HG03520 (cell line): ENCODE data around the gene FBXW11.
A peak's percentile ranks its signal among the peaks of the same experiment; 100 is the strongest.
"Not testable (repeated sequence)": the region's sequence is repeated elsewhere in the genome, so short reads cannot be mapped to it uniquely, and the experiment has no call there.

Source experiments
- ATAC-seq: cut with Tn5 transposase; IDR thresholded peaks from one replicate; pipeline ENCODE4 v1.9.1; 2021; ENCODE audit warnings: mild to moderate bottlenecking, moderate library complexity; ENCODE audit not compliant: unreplicated experiment

The FBXW11 gene

DNA sequence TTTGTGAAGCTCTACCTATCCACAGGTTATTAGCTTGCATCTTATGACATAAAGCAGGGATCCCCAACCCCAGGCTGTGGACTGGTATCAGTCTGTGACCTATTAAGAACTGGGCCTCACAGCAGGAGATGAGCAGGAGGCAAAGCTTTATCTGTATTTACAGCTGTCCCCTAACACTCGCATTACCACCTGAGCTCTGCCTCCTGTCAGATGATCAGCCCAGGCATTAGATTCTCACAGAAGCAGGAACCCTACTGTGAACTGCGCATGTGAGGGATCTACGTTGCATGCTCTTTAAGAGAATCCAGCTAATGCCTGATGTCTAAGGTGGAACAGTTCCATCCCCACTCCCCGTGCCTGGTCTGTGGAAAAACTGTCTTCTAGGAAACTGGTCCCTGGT is 19.7 kb downstream of the FBXW11 start:
- no peak for ATAC-seq

DNA sequence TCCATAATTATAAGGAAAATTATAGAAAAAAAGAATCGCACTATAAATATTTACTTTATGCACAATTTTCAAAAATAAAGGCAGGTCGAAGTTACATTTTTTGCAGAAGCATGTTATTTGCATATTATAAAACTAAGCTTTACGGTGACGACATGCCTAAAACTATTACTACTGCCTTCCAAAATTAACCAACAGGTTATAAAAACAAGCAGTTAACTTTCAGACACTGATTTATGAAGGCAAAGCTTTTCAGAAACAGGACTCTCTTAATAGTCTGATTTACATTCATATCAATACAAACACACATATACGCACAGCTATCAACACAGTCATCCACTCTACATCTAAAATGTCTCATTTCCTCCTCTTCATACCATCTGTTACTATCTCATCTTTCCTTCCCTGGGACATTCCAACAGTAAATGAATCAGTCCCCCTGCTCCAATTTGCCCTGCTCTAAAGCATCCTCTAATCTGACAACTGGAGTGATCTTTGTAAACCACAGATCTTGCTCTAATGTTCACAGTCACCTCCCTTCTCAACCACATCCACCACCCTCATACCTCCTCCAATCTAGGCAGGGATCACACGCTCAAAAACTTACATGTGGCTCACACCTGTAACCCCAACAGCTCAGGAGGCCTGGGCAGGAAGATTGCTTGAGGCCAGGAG is 21.6 kb downstream of the FBXW11 start:
- no peak for ATAC-seq

DNA sequence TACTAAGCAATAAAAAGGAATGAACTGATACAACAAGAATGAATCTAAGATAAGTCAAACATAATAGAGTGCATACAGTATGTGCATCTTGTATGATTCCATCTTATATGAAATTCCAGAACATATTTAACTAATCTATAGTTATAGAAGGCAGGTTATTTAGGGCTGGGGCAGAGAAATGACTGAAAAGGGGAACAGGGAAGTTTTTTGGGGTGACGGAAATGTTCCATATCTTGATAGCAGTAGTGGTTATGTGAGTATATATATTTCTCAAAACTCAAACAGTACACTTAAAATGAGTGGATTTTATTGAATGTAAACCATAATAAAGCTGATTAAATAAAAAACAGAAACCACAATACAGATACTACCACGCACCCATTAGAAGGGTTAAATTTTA is 24.6 kb downstream of the FBXW11 start:
- ATAC-seq, result no peak

DNA sequence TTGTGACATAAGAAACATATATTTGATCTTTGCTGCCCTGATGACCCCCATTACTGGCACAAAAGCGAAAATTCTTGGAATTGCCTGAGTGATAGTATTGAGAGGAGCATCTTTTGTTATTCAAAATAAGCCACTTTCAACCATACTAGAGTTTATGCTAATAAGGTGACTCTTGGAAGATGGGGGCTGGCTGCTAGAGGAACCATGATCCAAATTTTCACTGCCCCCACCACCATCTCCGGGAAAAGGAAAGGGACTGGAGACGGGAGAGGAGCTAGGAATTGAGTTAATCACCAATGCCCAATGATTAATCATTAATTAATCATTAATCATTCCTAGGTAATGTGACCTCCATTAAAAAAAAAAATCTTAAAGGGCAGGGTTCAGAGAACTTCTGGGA is 25.6 kb downstream of the FBXW11 start:
- ATAC-seq, result no peak

DNA sequence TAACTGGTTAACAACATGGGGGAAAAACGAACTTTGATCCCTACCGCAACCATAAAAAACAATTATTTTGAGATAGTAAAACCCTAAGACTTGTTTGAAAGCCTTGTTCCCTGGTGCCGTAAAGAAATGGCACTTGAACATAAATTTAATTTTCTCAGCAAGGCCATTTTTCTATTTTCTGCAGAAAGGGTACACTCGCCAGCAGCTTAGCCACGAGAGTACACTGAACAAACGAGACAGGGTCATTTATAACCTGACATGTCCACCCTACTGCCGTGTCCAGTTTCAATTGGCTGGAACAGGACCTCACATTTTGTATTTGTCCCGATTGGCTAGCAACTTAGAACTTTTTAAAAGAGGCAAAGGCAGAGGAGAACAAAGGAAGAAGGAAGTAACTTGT is 26.8 kb downstream of the FBXW11 start:
- no peak for ATAC-seq

DNA sequence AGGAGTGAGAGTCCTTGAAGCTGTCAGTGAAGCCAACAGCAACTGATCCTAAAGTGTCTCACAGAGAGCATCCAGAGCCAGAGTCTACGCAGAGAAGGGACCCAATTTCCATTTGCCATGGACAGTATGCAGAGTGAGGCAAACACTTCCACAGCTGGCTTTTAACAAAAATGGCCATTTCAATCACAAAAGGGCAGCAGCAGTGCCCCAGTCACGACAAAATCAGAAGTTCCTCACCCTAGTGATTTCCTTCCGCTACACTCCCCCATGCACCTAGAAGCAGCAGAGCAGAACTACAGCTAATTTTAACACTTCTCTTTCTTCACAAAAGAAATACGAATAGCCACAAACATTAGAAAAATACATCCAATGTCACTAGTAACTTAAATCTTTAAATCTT is 27.9 kb downstream of the FBXW11 start:
- no peak for ATAC-seq

DNA sequence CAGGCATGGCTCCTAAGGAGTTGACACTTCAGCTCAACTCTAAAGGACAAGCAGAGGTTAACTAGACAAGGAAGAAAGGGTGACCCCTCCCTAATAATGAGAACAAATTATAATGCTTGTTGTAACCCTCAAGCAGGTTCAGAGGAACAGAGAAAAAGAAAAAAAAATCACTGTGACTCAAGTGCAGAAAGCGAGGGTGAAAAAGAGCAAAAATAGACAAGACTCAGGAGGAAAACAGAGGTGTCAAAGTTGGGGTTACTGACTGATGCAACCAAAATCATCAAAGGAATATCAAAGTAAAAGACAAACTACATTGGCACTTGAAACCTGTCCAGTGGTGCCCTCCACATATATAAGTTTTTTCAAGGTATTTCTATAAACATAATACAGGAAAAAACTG is 28.4 kb downstream of the FBXW11 start:
- ATAC-seq, result no peak

DNA sequence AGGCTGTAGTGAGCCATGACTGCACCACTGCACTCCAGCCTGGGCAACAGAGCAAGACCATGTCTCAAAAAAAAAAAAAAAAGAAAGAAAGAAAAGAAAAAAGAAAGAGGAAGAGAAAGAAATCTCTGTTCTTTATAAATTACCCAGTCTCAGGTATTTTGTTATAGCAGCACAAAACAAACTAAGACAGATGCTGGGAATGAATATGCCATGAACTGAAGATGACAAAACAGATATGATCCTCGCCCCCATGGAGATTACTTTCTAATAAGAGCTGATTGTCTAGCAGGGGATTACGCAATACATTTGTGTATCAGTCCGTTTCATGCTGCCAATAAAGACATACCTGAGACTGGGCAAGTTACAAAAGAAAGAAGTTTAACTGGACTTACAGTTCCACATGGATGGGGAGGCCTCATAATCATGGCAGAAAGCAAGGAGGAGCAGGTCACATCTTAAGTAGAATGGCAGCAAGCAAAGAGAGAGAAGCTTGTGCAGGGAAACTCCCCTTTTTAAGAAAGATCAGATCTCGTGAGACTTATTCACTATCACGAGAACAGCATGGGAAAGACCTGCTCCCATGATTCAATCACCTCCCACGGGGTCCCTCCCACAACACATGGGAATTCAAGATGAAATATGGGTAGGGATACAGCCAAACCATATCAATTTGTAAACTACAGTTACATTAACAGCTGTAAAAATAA is 29.0 kb downstream of the FBXW11 start:
- not testable (repeated sequence) for ATAC-seq

DNA sequence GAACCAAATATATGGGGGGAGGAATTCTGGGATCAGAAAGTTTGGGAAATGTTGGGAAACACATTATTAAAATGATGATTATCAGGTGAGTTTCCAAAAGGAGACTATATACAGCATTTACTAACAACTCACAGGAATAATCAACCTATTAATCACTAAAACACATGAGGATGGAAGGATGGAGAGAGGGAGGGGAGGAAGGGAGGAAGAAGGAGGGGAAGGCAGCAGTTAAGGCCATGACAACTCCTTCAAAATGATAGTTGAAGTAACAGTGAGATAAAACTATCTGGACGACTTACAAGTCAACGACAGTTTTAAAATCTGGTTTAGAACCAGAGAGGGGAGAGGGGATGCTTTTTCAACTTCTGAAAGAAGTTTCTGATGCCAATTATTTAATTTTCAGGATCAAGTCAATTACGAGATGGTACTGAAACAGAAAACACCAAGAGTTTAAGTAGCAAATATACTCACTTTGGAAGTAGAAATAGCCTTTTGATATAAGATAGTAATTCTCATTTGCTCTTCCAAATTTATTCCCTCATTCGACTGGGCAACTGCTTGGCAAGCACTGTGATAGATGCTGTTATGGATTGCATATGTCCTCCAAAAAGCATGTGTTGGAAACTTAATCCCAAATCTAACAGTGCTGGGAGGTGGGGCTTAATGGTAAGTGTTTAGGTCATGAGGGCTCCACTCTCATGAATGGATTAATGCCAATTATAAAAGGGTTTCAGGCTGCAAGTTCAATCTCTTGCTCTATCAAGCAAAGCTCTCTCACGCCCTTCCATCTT is 30.4 kb downstream of the FBXW11 start:
- no peak for ATAC-seq

DNA sequence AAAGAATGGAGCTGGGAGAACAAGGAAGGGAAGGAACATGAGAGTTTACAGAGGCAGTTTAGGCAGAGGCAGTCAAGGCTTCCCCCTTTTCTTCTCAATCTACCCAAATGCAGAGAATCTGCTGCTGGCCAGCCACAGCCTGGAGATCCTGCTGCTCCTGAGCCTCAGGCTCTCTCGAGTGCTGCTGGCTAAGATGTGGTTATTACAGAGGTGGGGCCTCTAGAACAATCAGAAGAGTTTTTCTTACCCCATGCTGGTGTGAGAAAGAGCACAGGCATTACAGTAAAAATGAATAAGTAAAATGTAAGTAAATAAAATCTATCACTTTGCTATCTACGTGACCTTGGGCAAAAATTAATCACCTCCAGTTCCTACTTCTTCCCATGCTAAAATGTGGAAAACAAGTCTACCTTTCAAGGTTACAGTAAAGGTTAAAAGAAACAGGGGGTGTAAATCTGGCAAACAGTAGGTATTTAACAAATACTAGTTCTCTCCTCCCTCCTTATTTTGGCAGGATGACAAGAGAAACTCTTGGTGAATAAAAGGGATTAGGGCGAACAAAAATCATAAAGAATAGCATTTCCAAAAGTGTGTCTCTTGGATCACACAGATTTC is 31.1 kb downstream of the FBXW11 start:
- no peak for ATAC-seq

DNA sequence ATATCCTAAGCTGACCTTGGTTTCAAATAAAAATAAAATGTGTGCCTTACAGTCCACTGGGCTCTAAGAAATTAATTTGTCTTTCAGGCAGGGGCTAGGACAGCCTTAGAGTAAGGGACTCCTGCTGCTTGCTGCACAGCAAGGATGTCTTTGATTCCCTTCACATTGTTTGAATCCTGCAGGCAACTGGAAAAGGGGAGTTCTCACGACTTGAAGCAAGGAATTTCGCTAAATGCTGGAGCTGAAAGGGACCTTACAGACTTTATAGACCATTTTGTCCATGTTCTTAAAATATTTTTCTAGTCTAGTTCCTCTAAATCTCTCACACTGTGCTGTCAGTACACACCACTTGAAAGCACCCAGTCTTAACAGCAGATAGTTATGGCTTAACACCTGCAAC is 35.6 kb downstream of the FBXW11 start:
- no peak for ATAC-seq

DNA sequence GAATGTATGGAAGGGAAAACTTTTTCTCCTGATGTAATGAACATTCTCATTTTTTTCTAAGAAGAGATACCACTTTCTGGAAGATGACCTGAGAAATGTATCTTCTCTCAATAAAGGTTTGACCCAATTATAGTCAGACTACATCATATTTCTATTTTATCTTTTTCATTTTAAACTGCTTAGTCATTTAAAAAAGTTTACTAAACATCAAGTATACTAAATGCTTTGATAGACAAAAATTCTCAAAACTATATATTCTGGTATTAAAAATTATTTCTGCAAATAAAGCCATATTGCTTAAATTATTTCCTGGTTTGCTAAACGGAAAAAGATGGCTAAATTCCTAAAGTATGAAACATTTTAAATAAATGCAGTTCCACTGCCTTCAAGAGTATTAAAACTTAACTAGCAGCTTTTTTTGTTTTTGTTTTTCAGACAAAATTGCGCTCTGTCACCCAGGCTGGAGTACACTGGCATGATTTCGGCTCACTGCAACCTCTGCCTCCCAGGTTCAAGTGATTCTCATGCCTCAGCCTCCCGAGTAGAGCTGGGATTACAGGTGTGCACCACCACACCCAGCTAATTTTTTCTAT is 37.1 kb downstream of the FBXW11 start:
- no peak for ATAC-seq

DNA sequence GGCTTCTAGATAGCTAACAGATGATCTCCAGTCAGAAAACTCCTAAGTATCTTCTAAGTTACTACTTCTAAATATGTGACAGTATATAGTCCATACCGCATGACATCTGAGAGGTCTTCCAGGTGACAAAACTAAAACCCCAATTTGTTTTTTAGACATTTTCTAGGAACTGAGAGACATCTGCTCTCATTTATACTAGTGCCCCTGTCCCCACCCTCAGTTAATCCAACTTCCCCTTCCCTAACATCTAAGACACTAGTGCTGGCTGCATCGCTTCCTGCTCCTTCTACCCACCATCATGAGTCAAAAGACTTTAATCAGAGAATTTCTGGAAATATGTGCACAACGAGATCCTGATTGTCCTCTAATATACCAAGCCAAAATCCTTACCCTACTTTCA is 37.9 kb downstream of the FBXW11 start:
- ATAC-seq, result no peak

DNA sequence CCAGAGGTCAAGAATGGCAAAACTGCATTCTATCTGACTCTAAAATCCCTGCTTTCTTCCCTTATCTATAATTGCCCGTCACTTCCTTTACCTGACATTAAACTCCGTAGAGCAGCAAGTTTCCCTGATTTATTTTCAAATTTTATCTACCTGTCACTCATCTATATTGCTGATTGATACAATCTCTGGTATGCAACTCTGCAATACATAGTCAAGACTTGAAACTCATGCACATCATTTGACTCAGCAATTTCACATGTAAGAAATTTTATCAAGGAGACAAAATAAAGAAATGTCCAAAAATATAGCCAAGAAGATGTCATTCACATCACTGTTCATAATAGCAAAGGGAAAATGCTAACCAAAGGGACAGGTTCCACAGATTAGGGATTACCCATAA is 39.5 kb downstream of the FBXW11 start:
- no peak for ATAC-seq

DNA sequence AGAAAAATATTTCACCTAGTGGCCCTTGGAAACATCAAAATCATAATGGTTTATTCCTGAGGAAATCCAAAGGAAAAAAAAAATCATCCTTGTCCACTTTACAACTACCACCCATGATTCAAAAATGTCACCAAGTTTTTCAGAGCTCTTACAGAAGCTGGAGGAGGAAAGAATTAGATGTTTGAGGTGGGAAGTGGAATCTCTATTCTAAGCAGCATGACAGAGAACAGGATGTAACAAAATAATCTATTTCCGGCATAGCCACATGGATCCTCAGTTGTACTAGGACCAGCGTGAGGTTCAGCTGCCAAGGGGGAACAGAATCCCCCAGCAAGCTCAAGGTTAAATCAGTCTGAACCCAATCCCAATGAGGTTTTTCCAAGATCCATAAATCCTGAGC is 40.2 kb downstream of the FBXW11 start:
- no peak for ATAC-seq

DNA sequence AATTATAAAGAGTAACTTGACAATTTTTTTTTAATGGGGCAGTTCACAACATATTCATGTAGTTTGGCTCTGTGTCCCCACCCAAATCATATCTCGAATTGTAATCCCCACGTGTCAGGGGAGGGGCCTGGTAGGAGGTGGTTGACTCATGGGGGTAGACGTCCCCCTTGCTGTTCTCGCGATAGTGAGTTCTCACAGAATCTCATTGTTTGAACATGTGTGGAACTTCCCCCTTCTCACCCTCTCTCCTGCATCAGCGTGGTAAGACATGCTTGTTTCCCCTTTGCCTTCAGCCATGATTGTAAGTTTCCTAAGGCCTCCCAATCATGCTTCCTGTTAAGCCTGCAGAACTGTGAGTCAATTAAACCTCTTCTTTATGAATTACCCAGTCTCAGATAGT is 40.7 kb downstream of the FBXW11 start:
- ATAC-seq, result no peak

DNA sequence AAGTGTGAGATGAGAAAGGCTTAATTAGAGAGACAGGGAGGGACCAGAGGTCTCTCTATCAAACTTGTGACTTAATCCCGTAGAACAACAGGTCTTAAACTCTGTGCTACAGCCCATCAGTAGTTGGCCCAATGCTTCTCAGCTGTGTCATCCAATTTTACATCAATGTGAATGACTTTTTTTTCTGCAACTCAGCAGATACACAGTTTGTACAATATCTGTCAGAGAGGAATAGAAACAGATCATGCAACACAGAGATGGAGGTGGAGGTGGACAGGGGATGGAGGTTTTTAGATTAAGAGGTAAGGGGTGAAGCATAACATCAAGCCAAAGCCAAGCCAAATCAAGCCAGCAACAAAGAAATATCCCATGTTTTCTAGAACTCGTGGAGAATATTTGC is 43.0 kb downstream of the FBXW11 start:
- ATAC-seq, result no peak

DNA sequence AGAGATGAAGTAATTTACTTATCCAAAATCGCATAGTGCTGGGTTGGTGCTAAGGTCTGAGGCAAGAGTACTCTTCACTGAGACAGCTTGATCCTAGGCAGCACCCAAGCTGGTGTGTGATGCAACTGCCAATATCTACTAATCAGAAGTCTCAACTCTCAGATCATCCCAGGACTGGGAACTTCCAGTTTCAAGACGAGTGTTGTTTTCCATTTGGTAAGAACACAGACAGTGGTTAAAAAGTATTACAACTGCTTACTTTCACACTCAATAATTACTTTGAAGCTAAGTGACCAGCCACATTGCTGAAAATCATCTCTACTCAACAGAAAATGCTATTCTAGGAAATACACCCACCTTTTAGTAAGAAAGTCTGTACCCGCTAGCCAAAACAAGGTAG is 45.3 kb downstream of the FBXW11 start:
- ATAC-seq, result peak; percentile 78

DNA sequence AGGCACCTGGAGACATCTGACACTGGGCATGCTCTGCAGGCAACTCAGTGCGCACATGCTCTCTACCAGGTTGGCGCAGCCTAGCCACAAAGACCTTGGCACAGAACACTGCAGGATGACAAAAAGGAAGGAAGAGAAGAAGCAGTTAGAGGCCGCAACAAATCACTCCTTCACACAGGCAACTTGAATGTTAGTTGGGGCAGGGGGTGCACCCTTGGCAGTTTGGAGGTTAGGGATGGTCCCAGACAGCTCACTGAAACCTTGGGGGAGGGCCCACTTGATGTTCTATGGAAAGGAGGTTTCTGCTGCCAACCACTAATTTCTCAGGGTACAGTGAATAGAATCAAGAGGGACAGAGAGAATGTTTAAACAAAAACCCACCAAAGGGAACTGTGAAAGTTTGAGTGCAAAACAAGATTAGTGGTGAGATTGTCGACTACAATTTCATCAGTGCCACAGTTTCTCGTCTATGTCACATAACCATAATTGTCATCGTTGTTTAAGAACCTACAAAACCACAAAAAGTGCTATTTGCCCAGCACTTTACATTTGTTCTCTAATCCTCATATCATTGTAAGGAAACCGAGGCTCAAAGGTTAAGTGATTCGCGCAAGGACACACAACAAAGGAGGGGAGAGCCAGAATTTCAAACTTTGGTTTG is 48.7 kb downstream of the FBXW11 start:
- ATAC-seq, result no peak

DNA sequence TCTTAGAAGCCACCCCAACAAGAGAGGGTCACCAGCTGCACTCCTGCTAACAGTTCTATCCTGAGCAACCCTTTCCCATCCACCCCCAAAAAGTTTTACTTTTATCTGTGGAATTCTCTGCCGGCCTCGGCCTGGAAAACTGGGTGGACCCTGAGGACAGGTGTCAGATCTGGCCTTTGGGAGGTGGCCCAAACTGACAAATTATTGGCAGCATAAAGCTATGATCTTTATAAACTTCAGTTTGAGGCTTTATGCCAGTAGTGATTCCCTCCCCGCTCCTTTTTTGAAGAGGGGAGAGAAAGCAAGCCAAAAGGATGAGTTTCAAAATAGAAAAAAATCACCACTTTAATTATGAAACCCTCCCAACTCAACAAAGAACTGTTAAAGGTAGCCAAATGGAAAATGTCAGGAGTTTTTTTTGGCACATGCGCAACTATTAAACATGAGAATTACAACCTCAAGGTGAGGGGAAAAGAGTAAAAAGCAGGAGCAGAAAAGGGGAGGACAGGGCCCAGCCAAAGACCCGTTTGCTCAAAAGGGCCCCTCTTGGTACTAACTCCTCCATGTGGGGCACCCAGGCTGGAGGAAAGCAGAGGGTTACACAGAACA is 49.4 kb downstream of the FBXW11 start:
- ATAC-seq, result no peak
